Esophagus mucosa (tissue), 1 donor: ENCODE data around the gene SDCBP2. TPM values are rescaled to one million over a fixed set of nuclear protein-coding genes. Genes with fewer than 3 reads are reported as not detected.

Source experiments
- ATAC-seq: fragments of 200-7000 bp; cut with Tn5 transposase; one replicate; pipeline ENCODE4 v1.9.1; 2020
- total RNA-seq: library from RNA; stranded (reverse); gene quantifications from one replicate; pipeline ENCODE4 v1.2.4, GENCODE V29; 2023
- donor health status: DM: yes; HTN: yes; CAD: no.

SDCBP2 gene
- total RNA-seq, 1 donor from 2014 or later = 107 TPM

DNA sequence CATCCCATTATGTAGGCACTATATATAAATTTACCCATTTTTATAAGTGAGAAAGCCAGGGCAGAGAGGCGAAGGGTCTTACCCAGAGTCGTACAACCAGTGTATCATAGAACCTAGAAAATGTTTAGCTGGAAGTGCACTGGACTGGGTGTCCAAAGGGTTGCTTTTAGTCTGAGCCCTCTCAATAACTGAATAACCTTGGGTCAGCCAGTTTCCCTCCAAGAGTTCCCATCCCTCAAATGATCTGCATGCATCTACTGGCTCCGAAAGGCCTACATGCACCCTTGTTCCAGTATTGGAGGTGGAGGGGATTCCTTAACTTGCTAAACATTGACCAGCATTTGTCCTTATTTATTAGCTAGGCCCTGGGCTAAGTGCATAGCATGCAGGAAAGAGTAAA, 59.1 kb downstream of the SDCBP2 start:
- no peak for ATAC-seq

DNA sequence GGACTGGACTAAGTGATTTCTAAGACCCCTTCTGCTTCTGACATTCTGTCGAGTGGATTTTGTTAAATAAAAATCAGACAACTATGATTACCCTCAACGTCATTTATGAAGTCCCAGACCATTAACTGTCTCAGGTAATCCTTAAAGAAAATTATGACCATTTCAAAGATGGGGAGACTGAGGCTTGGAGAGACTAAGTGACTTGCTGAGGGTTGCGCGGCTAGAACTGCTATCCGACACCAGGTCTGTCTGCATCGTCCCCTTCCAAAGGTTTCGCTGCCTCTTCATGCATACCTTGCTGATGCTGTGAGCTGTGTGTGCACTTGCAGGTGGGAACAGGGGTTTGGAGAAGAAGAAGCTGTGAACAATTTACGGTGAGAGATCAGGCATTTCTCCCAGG, 59.7 kb downstream of the SDCBP2 start:
- ATAC-seq = no peak

DNA sequence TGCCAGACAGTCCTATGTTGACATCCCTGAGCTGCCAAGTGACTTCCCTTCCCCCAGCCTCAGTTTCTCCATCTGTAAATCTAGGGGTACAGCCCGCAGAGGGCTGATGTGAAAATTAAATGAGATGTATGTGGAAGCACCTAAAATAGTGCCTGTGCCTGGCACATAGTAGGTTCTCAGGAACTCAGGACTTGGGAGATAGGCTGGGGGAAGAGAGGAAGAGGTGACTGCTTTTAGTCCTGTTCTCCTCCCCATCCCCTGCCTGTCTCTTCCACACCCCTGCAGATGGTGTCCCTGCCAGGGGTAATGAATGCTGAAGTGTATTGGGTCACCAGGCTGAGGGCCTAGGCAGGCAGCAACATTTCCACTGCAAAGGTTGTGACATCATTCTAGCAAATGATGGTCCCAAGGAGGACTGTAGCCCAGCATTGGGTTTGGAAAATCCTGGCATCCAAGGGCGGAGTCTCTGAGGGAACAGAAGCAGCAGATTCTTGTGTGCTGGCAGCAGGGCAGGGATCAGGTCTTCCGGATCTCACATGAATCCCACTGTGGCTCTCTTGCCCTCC, 61.0 kb downstream of the SDCBP2 start:
- ATAC-seq = no peak

DNA sequence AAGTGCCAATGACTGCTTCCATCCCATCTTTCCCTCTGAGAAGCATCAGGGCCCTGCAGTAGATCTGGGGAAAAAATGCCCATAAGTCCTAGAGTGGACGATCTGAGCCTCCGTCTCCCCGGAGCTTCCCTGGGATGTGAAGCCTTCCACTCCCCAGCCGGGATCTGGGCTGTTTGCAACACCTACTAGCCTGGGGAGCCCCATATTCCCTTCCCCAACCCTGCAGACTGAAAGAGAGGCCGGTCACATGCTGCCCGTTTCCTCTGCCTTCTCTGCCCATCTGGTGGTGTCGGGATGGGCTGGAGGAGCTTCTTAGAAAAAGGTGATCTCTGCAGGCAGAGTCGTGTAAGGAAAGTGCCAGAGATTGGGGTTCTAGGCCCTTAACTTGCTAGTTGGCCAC, 61.8 kb downstream of the SDCBP2 start:
- ATAC-seq = no peak

DNA sequence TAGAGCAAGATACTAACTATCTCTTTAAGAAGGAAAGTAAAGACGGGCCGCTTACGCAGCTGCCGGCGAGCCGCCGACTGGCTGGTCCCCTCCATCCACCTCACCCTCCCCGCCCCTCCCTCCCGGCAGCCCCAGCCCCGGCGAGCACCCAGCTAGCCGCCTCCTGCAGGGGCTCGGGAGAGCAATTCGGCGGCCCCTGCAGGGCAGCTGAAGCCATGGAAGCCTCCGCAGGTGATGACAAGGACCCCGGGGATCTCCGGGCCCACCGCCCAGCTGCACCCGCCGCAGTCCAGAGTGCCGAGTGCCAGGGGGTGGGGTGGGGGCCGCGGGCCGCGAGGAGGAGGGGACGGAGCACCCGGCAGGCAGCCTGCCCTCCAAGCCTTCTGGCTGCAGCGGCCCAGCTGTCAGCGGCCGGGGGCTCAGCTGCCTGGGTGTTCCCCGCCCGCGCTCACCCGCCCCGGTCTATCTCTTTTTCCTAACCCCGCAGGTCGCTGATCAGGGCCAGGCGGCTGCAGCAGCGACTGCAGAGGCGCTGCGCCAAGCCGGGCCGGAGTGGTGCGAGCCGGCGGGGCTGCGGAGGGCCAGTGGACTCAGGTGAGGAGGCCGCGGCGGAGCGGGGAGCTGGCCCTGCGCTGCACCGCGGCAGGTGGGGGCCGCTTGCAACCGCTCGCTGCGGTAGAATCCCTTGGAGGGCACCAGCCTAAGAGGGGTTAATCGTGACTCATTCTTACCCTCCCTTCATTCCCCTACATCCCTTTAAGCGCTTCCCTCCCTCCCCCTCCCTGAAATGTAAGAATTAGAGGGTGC, 62.6 kb downstream of the SDCBP2 start, which contains the start of gene SNPH:
Gene SNPH, plus strand, starts transcription at position 128 of the 807 bp plus-strand sequence. CDS start 29,946 bp downstream, outside the sequence.
- peak; percentile 64 for ATAC-seq

DNA sequence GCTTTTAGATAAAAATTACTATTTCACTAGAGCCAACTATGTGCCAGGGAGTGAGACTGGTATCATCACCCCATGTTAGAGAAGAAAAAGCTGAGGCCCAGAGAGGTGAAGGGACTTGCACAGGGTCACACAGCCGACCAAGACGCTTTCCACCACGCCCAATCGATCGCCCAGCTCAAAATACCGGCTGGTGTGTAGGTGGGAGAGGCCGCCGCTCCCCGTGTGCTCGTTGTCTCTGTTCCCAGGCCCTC, 63.1 kb downstream of the SDCBP2 start:
- no peak for ATAC-seq

DNA sequence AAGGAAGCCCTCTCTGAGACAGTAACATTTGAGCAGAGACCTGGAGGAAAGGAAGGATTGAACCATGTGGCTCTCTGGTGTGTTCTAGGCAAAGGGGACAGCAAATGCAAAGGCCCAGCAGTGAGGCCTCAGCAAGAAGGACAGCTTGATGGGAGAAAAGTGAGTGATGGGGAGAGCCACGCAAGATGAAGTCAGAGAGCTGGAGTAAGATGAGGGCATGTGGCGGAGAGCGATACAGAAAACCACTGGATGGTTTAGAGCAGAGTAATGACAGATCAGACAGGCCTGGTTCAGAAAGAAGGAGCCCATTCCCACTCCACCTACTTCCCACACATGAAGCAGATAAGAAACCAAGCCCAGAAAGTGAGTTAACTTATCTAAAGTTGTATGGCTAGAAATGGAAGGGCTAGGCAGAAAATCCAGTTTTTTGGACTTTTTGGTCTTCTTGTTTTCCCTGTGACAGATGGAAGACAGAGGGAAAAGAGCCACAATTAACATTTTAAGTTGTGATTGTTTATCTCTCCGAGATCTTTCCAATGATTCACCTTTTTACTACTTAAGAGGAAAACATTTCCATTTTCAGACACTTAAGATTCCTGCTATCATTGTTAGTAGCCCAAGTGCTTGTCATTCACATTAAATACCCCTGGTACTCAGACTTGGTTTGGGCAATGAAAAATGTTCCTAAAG, 63.6 kb downstream of the SDCBP2 start:
- ATAC-seq = no peak

DNA sequence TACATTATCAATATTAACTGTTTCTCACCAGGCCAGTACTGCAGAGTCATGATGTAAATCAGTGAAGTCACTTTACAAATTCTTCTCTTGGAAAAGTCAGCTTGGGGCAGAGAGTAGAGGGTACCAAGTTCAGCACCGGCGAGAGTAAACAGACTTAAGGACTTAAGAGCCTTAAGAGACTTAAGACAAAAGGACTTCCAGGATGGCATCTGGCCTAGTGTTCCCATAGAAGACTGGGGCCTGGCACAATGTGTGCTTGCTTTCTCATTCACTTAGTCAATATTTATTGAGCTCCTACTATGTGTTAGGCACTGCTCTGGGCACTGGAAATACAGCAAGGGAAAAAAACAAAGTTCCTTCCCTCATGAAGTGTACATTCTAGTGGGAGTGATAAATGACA, 64.2 kb downstream of the SDCBP2 start:
- ATAC-seq = no peak

DNA sequence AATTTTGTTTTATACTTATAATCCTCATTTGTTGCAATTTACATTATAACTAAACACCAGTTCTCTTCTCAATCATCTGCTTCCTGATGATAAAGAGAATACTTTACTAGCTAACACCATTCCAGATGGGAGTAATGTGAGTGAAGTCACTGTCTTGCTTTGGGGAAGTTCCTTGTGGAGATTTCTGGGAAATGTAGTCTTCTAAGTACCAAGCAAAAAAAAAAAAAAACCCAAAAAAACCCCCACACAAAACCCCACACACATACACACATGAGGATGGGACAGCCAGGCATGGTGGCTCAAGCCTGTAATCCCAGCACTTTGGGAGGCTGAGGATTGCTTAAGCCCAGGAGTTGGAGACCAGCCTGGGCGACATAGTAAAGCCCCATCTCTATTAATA, 65.1 kb downstream of the SDCBP2 start:
- no peak for ATAC-seq

Other genes with a start within 250 kb of the SDCBP2 start
- gene PSMF1, start 210.5 kb downstream of the SDCBP2 start, total RNA-seq = 98.5 TPM
- 1.4 TPM for gene TMEM74B, start 144.2 kb downstream of the SDCBP2 start, total RNA-seq
- 0.24 TPM for gene C20orf202, start 125.7 kb downstream of the SDCBP2 start, total RNA-seq
- gene RAD21L1, start 103.1 kb downstream of the SDCBP2 start, total RNA-seq = not detected
- gene SNPH, start 62.8 kb downstream of the SDCBP2 start, total RNA-seq = 0.64 TPM
- 164 TPM for gene FKBP1A, start 63.9 kb upstream of the SDCBP2 start, total RNA-seq
- 88.7 TPM for gene NSFL1C, start 137.7 kb upstream of the SDCBP2 start, total RNA-seq
- 1.0 TPM for gene SIRPB2, start 162.3 kb upstream of the SDCBP2 start, total RNA-seq
- gene SIRPD, start 228.6 kb upstream of the SDCBP2 start, total RNA-seq = not detected